CD4-positive, alpha-beta T cell treated with Interleukin-17A for 4 hours (primary cell): ENCODE results near the gene SNAPC5.

Source experiments
- DNase-seq: peaks from one replicate; pipeline ENCODE4 v3.0.0-alpha.2; 2020; ENCODE audit warnings: mixed read lengths

SNAPC5 gene

GRCh38 chr15:66452971-66453580 lies 44.5 kb downstream of the SNAPC5 start:
- DNase-seq = no peak

GRCh38 chr15:66452420-66452819 lies 45.1 kb downstream of the SNAPC5 start:
- DNase-seq = no peak
